Brain pericyte (primary cell): Measurements from ENCODE around the gene PPFIBP1.
A peak's percentile ranks its signal among the peaks of the same experiment; 100 is the strongest.
"Not testable (repeated sequence)": the region's sequence is repeated elsewhere in the genome, so short reads cannot be mapped to it uniquely, and the experiment has no call there.

Source experiments
- DNase-seq: peaks from one replicate; pipeline ENCODE4 v3.0.0-alpha.2; 2012; ENCODE audit warnings: low read depth, low spot score

The PPFIBP1 gene

DNA sequence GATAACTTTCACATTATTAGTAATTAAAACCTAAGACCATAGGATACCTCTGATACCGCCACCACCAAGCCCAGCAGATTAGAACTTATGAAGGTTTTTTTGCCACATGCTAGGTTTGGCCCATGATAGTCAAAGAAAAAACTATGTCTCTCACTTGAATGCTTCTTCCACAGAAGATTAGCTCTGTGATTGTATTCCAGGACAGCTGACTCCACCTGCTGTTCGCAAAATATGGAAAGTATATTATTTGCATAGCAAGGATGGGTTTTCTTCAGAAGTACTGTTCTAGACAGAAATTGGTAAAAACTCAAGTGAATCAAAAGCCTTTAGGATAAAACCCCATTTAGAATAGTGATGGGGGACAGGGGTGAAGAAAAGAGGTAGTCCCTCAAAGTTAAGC lies 42.2 kb downstream of the PPFIBP1 start:
- no peak for DNase-seq

DNA sequence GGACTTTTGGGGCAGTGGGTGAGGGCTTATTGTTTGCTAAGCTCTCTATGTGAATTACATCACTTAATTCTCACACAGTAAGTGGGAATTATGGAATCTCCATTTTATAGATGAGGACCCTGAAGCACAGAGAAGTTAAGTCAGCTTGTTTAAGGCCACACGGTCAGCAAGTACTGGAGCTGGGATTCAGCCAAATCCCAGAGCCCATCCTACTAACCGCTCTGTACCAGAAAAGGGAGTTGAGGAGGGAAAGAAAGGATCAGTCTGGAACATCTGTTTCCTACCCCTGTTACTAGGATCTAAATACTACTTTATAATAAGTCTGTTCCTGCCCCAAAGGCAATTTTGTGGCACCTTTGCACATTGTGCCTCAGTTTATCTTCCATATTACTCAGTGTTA lies 42.6 kb downstream of the PPFIBP1 start:
- no peak for DNase-seq

DNA sequence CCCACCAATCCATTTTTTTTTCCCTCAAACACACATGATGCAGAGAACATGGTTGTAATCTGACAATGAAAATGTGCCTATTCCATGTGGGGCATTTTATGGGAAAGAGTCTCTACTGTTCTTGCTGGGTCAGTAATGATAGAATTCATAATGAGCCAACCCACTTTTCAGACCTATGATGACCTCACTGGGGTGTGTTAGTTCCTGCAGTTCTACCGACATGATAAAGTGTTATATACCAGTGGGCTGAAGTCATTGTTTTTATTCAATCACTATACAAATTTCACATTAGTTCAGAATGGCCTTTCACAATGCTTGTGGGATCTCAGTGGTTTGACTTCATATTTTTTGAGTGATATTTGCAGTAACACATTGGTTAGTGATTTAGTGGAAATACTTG lies 47.5 kb downstream of the PPFIBP1 start:
- DNase-seq: no peak

DNA sequence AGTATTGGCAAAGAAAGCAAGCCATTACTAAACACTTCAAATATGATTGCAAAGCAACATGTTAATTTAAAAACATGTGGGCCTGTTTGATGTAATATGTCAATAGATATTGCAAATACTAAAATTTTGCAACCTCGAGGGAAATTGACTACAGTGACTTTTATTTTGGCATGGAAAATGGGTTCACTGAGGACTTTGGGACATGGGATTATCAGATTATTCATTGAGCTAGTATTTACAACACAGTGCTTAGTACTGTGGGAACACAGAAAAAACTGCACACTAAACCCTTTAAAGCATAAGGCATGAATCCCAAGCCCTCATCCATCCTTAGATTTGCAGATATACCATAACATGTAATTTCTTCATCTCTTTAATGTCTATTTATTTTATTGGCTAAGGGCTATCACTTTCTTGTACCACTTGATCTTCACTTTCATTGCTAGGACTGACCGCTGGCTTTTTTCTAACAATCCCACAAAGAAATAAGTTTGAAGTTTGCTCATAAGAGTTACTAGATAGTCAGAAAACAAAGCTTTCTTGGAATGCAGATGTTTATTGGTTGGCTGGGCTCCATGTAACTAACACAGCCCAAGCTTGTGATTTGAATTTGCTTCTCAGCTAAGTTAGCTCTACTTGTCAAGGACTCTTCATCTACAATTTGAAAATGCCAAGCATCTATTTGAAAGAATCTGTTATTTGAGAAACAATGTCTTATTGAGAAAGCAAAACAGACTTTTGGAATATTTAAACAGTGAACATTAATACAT lies 48.7 kb downstream of the PPFIBP1 start:
- no peak for DNase-seq

DNA sequence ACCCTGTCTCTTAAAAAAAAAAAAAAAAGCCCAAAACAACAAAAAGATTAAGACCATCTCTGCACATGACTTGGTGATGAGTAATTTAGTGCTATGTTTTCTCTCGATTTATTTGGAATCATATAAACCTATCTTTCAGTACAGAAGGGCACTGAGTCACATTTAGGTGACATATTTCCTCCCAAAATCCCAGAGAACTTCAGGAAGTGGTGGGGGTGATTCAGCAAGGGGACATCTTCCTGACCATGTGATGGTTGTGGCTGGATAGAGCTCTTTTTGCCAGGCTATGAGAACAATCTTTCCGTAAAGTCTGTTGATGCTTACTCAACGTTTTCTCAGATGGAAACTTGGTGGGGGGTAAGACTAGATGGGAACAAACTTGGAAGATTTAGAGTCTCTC lies 50.0 kb downstream of the PPFIBP1 start:
- DNase-seq: peak; percentile 76

DNA sequence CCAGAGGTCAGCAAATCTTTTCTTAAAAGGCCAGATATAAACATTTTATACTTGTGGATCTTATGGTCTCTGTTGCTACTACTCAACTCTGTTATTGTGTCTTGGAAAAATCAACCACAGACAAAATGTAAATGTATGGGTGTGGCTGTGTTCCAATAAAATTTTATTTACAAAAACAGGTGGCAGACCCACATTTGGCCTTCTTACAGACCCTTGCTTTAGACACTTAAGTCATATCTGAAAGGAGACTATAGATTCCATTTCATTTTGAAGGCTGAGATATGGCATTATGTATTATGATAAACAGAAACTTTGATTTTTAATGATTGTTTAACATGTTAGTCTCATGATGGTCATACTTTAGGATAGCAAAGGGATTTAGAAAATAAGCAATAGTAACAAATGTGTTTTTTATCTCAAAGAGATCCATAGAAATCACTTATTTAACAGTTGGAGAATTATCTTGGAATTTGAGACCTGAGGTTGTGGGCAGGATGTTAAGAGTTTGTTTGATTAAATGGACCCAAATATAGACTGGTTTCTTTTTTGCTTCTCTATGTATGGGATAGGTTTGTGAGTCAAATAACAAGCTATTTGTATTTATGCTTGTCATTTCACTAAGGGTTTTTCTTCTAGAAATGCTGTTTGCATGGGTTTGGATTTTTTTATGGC lies 51.2 kb downstream of the PPFIBP1 start:
- no peak for DNase-seq

DNA sequence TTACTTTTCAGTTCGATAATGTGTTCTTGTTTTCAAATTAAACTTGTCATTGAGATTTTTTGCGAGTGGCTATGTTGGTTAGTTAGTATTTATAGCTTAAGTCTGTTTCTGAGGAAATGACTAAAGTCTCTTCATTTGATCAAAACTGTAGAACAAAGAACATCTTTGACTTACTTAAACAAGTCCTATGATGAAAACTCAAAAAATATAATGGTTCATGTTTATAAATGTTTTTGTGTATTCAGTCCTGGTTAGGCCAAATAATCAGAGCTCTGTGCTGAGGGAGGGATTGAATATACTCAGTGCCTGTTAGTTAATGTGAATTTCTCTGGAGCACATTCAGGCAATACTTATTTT lies 51.7 kb downstream of the PPFIBP1 start:
- DNase-seq: no peak

DNA sequence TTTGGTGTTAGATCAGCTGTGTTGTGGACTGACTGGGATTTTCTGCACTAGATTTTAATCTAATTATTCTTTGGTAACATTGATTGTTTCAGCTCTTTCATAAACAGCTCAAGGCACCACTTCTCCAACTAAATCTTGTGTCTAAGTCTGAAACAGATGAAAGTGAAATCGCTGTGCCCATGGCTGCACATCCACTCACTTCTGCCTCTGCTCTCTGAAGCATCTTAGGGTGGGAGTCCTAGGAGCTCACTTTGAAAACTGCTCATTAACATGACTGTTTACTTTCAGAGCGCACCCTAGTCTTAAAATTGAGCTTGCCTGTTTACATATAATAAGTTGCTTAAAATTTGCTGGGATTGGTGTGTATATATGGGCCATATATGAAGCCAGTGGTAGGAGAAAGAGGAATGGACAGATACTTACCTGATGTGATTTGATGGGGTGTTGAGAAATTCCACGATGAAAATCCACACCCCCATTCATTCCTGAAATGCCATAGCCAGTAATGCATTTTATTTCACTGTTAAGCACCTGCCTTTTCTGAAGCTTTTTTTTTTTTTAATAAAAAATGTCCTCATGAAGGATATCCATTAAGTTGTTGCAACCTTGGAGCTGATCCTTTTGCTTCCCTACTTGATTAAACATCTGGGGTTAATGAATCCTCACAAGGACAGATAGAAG lies 52.8 kb downstream of the PPFIBP1 start:
- DNase-seq: no peak

DNA sequence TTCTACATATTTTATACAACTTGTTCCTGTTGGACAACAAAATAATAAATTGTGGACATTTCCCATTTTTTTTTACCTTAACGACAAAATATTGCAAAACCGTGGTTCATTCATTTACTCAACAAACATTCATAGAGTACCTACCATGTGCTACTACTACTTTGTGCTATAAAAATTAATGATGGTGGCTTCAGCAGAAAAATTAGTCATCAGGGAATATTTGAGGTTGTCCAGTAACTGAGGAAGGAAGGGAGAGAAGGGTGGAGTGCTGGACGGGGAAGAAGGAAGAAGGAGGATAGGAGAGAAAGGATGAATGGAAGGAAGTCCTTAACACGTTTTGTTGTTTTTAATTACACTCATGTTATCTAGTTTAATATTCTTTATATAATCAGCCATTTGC lies 53.7 kb downstream of the PPFIBP1 start:
- no peak for DNase-seq

DNA sequence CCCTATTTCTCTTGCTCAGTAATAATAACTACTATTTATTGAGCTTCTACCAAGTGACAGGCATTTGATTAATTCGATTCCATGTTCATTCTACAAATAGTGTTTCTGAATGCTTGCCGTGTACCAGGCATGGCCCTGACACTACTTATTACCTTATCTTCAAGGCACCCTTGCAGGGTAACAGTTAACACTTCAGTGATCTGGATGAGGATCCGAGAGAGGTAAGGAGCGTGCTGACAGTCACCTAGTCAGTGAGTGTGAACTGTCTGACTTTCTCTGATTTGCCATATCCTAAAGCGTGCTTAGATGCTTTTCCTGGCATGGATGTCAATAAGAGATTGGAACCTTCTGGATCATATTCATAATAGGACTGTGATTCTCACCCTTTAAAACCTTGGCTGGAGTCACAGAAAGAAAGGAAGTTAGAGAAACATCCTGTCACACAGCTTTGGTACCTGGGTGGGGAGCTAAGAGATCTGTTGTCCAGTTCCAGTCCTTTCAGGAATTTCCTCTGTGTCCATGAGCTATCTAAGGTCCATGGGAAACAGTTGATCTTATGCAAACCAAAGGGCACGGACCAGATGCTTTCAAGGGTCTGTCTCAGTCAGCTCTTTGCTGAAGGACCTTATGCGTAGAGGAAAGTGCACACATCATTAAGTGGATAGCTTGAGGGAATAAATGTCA lies 54.8 kb downstream of the PPFIBP1 start:
- no peak for DNase-seq

DNA sequence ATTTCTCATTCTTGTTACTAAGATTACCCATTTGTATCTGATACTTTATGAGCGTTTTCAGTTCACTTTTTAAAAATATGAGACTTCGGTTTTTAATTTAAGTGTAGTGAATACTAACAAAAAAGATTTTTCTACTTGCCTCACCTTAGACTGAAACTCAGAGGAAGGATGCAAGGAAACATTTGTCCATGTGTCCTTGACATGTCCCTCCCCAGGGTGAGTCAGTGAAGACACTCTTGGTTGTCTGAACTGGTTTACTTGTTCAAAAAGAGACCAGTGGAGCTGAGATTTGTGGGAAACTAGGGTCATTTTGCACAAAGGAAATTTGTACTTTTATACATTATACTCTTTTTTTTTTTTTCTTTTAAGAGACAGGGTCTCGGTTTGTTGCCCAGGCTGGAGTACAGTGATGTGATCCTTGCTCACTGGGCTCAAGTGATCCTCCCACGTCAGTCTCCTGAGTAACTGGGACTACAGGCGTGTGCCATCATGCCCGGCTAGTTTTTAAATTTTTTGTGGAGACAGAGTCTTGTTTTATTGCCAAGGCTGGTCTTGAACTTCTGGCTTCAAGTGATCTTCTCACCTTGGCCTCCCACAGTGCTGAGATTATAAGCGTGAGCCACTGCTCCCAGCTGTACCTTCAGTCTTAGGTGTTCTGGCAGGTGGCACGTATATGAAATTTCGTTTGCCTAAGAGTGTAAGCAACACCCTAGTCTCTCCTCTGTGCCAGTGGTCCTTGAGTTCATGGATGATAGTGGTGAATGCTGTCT lies 56.7 kb downstream of the PPFIBP1 start:
- no peak for DNase-seq

DNA sequence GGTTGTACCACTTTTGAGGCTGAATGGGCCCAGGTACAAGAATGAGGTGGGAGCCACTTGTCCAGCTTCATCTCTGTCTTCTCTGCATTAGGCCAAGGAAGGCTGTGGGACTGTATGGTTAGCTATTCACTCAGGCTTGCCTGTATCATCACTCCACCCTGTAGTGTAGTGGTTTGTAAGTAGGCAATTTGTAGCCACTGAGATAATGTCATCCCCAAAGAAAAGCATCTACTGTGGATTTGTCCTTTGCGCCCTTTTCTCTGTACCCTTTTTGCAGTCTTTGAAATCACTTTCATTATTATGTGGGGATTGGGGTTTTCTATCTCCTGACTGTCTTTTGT lies 57.3 kb downstream of the PPFIBP1 start:
- not testable (repeated sequence) for DNase-seq

DNA sequence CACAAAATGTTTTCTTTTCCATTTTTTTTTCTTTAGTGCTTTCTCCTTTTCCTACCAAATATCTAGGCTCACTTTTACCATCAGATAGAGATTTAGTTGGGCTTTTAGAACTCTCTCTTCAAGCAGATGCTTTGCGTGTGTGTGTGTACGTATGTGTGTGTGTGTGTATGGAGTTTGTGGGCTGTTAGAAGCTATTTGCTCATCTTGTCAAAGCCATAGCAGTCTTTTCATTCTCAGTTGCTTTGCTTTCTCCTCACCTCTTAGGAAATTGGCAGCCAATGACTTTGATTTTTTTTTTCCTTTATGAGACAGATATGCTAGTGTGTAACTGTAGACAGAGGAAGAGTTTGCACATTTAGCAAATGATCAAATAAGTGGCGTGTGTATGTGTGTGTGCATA lies 57.8 kb downstream of the PPFIBP1 start:
- not testable (repeated sequence) for DNase-seq

DNA sequence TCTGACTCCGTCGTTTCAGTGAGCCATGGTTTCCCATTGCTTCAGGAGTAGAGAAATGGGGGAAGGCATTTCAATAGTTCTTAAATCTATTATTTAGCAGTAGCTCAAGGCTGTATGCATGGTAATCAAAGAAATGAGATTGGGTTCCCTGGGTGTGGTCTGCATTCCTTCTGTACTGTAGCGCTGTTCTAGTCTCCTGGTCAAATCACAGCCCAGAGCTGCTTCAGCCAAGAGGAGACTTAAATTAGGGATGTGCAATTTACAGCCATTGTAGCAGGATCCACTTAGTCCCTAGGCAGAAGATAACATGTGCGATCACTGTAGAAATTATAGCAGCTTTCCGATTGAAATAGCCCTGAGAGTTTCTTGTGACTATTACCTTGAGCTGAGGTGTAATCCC lies 58.4 kb downstream of the PPFIBP1 start:
- not testable (repeated sequence) for DNase-seq

DNA sequence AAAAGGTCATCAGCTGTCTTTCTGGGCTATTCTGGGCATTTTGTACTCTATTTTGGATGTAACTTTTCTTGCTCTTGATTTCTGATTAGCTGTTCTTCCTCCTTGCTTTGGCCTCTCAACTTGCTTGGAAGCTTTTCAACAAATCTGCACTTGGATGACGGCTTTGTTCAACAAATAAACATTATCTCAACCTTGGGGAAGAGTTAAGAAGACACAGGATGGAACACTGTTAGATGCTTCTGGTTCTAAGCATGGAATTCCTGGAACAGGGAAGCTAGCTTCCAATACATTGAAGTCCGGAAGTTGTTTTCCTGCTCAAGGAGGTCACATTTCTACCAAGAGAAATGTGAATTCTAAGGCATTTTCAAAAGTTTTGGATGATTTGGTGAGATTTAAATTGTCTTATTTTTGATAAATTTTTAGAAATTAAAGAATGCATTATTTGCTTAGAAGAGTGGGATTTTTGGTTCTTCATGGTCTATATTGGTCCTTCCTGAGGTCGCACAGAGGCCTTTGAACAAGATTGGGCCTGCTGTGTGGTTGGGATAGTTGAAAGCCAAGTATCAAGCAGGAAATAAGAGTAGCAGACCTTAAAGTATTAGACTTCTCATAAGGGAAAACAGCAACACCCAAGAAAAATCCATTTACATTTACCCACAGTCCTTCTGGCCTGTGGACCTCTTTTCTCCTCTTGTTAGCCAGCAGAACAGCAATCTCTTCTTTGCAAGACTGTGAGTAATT lies 59.2 kb downstream of the PPFIBP1 start:
- DNase-seq: no peak

DNA sequence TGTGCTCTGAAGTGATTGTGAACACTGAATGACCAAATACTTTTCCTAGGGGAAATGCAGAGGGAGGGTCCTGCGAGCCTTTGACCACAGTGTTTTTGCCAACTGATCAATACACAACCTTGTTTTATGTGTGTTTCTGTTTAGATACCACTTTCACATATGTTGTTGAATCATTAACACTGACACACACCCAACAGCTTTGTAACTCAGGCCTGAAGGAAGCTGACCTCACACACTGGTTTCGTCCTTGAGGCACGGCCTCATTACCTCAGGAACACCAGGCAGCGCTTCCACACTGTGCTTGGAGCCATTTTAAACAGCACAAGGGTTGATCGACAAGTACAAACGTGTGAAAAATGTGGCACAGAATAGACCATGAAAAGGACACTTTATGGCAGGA lies 60.0 kb downstream of the PPFIBP1 start:
- no peak for DNase-seq

DNA sequence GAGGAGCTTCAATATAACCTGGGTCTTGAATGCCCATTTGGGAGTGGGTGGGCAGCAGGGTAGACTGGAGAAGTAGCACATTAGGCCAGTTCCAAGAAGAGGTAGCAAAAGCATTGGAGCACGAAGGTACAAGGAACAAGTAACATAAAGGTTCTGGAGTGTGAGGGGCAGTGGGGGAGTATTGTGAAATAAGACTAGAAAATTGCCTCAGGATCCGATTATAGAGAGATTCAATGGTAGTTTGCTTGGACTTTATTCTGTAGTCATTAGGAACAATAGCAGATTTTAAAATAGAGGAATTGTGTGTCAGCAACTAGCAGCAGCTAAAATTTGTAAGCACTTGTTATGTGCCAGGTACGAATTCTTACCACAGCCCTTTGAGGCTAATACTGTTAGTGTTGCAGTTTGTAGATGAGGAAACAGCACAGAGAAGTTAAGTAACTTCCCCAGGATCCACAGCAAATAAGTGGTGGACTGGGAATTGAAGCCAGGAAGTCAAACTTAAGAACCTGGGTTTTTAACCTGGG lies 61.8 kb downstream of the PPFIBP1 start:
- no peak for DNase-seq

DNA sequence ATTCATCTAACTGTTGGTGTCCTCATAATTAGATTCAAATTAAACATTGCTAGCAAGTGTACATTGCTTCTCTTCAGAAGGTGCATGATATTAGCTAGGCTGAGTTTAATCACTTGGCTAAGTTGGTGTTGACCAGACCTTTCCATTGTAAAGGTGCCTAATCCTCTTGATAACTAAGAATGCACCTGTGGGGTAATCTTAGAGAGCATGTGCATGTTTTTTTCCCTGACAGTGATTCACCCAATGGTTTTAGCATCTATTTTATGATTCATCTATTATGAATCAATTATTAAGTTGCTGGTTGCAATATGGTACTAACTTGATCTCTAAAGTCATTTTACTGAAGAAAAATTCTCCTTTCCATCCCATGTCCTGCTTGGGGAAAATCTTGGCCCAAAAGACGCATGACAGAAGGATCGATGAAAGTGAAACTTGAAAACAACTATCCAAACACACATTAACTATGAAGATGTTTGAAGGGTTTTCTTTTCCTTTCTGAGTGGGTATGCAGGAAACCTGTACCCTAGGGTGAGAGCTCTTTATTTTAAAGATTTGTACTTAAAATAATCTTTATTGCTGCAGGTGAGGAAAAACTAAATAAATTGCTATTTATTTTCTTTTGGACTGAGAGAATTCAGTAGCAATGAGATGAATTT lies 64.2 kb downstream of the PPFIBP1 start:
- DNase-seq: not testable (repeated sequence)

DNA sequence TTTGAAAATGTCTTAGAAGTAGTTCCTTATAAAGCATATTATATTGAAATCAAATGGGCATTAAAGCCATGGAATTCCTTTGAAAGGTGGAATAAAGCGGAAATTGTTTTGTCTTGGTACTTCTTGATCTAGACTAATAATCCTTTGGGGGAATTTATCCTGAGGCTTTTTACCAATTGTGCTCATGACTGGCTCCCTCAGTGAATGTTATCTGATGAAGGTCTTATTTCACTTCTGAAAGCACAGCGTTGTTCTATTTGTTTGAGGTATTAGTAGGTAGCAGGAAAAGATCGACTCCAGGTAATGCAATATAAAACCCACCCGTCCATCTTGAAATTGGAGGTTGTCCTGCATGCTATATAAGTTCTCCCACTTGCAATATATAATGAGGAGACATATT lies 64.8 kb downstream of the PPFIBP1 start:
- no peak for DNase-seq

DNA sequence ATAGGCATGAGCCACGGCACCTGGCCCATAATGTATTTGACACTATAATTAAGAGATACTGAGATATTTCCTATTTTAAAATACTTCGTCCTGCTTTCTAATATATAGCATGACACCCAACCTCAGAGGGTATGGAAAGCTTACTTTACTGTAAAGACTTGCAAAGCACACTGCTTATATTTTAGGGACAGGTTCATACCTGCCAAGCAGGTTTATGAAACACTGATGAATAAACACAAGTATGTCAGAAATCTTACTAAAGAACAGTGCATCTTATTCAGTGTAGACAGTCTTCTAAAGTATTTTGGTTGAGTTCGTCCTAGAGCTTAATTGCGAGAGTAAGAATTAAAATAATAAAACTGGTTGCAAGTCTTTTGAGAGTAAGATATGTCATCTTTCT lies 65.4 kb downstream of the PPFIBP1 start:
- DNase-seq: no peak
